H1 (cell line): ENCODE data around the gene SCYL2. TPM values are rescaled to one million over a fixed set of nuclear protein-coding genes. Genes with fewer than 3 reads are reported as not detected.

Experiments
- EGR1 ChIP-seq: IDR thresholded peaks from 2 replicates; pipeline ENCODE4 v1.6.1; 2011; ENCODE audit warnings: low read depth, low read length, borderline replicate concordance
- HDAC2 ChIP-seq, 2 experiments: fragments of 300-600 bp in 1 of 2; sonication (generic) in 1 of 2; IDR thresholded peaks; 2 replicates each; pipeline ENCODE4 v1.6.1; 2011 to 2012; ENCODE audit warnings: low read depth in 2 of 2, low read length in 2 of 2, mild to moderate bottlenecking in 2 of 2, moderate library complexity in 2 of 2, borderline replicate concordance in 1 of 2, inconsistent platforms in 1 of 2
- TAF1 ChIP-seq: IDR thresholded peaks from 2 replicates; pipeline ENCODE4 v1.6.1; 2011; ENCODE audit warnings: mild to moderate bottlenecking, low read depth, low read length
- polyA plus RNA-seq, 7 experiments: library from polyadenylated mRNA; depleted of rRNA in 3 of 7; stranded (reverse) in 5 of 7; unstranded in 2 of 7; fragments of >200 nt in 5 of 7; fragments of 200-250 nt in 2 of 7; gene quantifications; 1 replicate in 5 of 7; 2 replicates in 1 of 7; 4 replicates in 1 of 7; pipeline versions ENCODE4 v1.2.1 to v1.2.3, GENCODE V29; 2011 to 2013; ENCODE audit warnings: missing spikeins in 2 of 7, mixed read lengths in 2 of 7
- total RNA-seq: library from RNA; stranded (reverse); fragmentation: NEBNext Ultra II Directional; extraction: Animal tissue kit (Norgen Biotek cat#: 25700); gene quantifications from 2 replicates; pipeline ENCODE4 v1.2.1, GENCODE V29; 2021

SCYL2 gene
- total and polyA plus RNA-seq, 2 of the 8 experiments (the other 6 are each of a cell fraction or from before 2014, with no cell fraction given), result 8.9 to 48.7 TPM

DNA sequence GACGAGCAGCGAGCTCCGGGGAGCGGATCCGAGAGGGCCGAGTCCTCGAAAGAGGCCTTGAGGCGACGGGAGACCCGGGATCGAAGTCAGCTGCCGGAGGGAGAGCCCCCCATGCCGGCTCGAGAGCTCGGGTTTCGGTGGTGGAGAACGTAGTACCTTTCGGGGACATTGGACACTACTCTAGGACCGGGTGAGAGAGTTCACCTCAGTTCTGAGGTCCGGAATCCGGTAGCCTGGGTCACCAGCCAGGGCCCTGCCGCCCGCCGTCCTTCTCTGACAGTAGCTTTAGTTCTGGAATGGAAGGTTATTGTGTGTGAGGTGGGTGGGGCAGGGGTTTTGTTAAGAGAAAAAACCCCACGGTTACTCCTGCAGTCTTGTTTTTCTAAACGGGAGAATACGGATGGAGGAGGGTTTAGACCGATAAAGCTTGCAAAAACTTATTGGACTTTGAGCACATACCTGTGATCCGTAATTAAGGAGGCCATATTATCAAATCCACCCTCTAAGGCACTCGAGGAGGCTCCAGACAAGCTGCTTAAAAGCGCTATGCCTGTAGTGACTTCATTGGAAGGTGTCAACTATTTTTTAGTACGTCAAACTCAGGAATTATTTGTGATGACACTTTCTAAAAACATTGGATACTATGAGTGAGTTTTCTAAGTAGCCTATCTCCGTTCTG is 765 bp downstream of the SCYL2 start (continued):
- TF ChIP-seq HDAC2 (IDR thresholded peaks at IDR 0.05; ENCODE audit: borderline replicate concordance in 1 of 2, low read depth in 2 of 2, low read length in 2 of 2) (peak in 1 of 2 experiments; percentile 0; a peak in 1 of 4 replicates), TAF1 (no peak), EGR1 (no peak)
